Lower leg skin (tissue), 3 donors: ENCODE measurements around the gene EEFSEC.

Experiments used
- POLR2A ChIP-seq, 2 donors: fragments of 450-650 bp; IDR thresholded peaks; one replicate each; pipeline ENCODE4 v1.6.1; 2016 to 2017; ENCODE audit warnings: antibody characterized with exemption in 2 of 2, mild to moderate bottlenecking in 1 of 2, moderate library complexity in 1 of 2
- TF ChIP-seq, protein P1 (sequence below), 3 donors: fragments of 450-650 bp; IDR thresholded peaks; one replicate each; pipeline ENCODE4 v1.5.1; 2016; ENCODE audit warnings: antibody characterized with exemption in 3 of 3, mild to moderate bottlenecking in 3 of 3, moderate library complexity in 2 of 3

DNA sequence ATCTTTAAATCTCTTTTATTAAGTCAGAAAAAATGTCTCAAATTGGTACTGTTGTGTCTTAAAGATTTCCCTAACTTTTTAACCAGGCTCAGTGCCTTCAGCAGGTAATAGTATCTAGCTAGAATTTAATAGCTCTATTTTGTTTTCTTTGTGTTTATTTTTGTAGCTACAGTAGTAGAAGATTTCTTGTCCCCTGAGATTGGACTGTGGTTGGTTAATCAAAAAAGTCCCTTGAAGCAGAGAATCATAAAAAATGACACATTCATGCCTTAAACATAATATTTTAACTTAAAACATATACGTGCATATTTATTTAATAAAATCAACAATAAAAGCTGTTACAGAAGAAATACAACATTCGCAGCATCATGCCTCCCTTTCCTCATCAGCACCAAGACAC lies 102.8 kb downstream of the EEFSEC start:
- TF ChIP-seq, protein P1, sequence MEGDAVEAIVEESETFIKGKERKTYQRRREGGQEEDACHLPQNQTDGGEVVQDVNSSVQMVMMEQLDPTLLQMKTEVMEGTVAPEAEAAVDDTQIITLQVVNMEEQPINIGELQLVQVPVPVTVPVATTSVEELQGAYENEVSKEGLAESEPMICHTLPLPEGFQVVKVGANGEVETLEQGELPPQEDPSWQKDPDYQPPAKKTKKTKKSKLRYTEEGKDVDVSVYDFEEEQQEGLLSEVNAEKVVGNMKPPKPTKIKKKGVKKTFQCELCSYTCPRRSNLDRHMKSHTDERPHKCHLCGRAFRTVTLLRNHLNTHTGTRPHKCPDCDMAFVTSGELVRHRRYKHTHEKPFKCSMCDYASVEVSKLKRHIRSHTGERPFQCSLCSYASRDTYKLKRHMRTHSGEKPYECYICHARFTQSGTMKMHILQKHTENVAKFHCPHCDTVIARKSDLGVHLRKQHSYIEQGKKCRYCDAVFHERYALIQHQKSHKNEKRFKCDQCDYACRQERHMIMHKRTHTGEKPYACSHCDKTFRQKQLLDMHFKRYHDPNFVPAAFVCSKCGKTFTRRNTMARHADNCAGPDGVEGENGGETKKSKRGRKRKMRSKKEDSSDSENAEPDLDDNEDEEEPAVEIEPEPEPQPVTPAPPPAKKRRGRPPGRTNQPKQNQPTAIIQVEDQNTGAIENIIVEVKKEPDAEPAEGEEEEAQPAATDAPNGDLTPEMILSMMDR (IDR thresholded peaks at IDR 0.05), result no peak
- no peak for TF ChIP-seq POLR2A (IDR thresholded peaks at IDR 0.05)
